Neutrophil (primary cell): ENCODE results near the gene ADCY5.

Source experiments
- H3K27ac ChIP-seq: fragments of 200-600 bp; sonication (generic); 2 replicates; pipeline ENCODE4 v1.5.1; 2016; ENCODE audit warnings: mild to moderate bottlenecking, moderate library complexity
- H3K27me3 ChIP-seq: fragments of 200-600 bp; sonication (generic); 2 replicates; pipeline ENCODE4 v1.6.0; 2016; ENCODE audit warnings: mild to moderate bottlenecking
- H3K36me3 ChIP-seq: fragments of 200-600 bp; sonication (generic); 2 replicates; pipeline ENCODE4 v1.5.1; 2017
- H3K4me1 ChIP-seq, 2 experiments: fragments of 200-600 bp in 1 of 2; sonication (generic) in 1 of 2; 1 replicate in 1 of 2; 2 replicates in 1 of 2; pipeline versions ENCODE4 v1.5.1 to v1.6.1; 2013 to 2016; ENCODE audit warnings: low read depth in 1 of 2, low read length in 1 of 2, mild to moderate bottlenecking in 1 of 2, moderate library complexity in 1 of 2; ENCODE audit not compliant: control insufficient read depth in 1 of 2, insufficient read depth in 1 of 2
- H3K4me3 ChIP-seq, 2 experiments: fragments of 200-600 bp in 1 of 2; sonication (generic) in 1 of 2; 1 replicate in 1 of 2; 2 replicates in 1 of 2; pipeline ENCODE4 v1.5.1; 2013 to 2016; ENCODE audit warnings: low read depth in 1 of 2, low read length in 1 of 2, mild to moderate bottlenecking in 1 of 2, moderate library complexity in 1 of 2
- H3K9me3 ChIP-seq: fragments of 200-600 bp; sonication (generic); 2 replicates; pipeline ENCODE4 v1.5.1; 2016
- CTCF ChIP-seq: fragments of 200-600 bp; sonication (generic); IDR thresholded peaks from 2 replicates; pipeline ENCODE4 v1.5.1; 2016; ENCODE audit warnings: antibody characterized with exemption

Gene ADCY5

GRCh38 chr3:123332124-123332641 is 116.7 kb downstream of the ADCY5 start:
- no peak for TF ChIP-seq CTCF
- Histone ChIP-seq H3K27me3 (peaks cover 15% of the 10 kb centered on the region), H3K4me1 (no peaks in the 10 kb centered on the region), H3K36me3 (no peaks in the 10 kb centered on the region), H3K27ac (no peak overlapping the region), H3K4me3 (no peak overlapping the region), H3K9me3 (no peaks in the 10 kb centered on the region)

GRCh38 chr3:123331651-123332050 is 117.2 kb downstream of the ADCY5 start:
- Histone ChIP-seq H3K27ac (no peak overlapping the region), H3K36me3 (no peaks in the 10 kb centered on the region), H3K9me3 (no peaks in the 10 kb centered on the region), H3K4me3 (no peak overlapping the region), H3K27me3 (peaks cover 18% of the 10 kb centered on the region), H3K4me1 (no peaks in the 10 kb centered on the region)
- no peak for TF ChIP-seq CTCF

GRCh38 chr3:123331006-123331405 is 117.9 kb downstream of the ADCY5 start:
- Histone ChIP-seq H3K27ac (no peak overlapping the region), H3K9me3 (no peaks in the 10 kb centered on the region), H3K36me3 (no peaks in the 10 kb centered on the region), H3K27me3 (peaks cover 18% of the 10 kb centered on the region), H3K4me3 (no peak overlapping the region), H3K4me1 (no peaks in the 10 kb centered on the region)
- no peak for TF ChIP-seq CTCF

GRCh38 chr3:123330441-123330991 is 118.4 kb downstream of the ADCY5 start:
- Histone ChIP-seq H3K27ac (no peak overlapping the region), H3K4me3 (no peak overlapping the region), H3K9me3 (no peaks in the 10 kb centered on the region), H3K4me1 (no peaks in the 10 kb centered on the region), H3K27me3 (peaks cover 18% of the 10 kb centered on the region), H3K36me3 (no peaks in the 10 kb centered on the region)
- TF ChIP-seq CTCF: no peak

GRCh38 chr3:123329636-123330340 is 119.1 kb downstream of the ADCY5 start:
- no peak for TF ChIP-seq CTCF

More at GRCh38 chr3:123329636-123330340, 119.1 kb downstream of the ADCY5 start:
- Histone ChIP-seq H3K4me3 (no peak overlapping the region), H3K9me3 (no peaks in the 10 kb centered on the region), H3K27ac (no peak overlapping the region), H3K4me1 (no peaks in the 10 kb centered on the region), H3K27me3 (peaks cover 18% of the 10 kb centered on the region), H3K36me3 (no peaks in the 10 kb centered on the region)
